GM21737 (cell line): Measurements from ENCODE around the gene FBLN1.

Experiments
- ATAC-seq: cut with Tn5 transposase; IDR thresholded peaks from one replicate; pipeline ENCODE4 v1.9.1; 2021; ENCODE audit warnings: mild to moderate bottlenecking, moderate library complexity; ENCODE audit not compliant: unreplicated experiment

FBLN1 gene

DNA sequence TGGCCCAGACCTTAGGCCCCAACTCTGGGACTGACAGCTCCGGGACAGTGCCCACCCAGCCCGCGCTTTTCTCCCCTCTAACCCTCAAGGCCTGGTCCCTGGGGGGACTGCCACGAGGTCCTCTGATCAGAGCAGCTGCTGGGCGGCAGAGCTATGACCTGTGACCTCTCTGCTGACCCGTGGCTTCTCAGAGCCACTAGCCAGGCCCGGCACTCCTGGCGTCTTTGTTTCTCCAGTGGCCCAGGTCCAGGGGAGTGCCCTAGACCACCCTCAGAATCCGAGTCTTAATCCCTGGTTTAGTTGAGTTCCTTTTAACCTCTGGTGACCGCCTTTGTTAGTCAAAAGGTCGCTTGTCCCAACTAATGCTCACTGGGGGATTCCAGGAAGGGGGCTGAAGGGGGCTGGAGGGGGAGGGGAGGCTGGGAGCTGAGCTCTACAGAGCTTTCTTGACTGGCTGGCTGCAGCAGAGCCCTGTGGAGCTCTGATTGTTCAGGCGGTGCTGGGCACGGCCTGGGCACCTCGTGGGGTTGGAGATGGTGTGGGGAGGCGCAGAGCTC, 1.2 kb downstream of the FBLN1 start:
- ATAC-seq, result no peak

DNA sequence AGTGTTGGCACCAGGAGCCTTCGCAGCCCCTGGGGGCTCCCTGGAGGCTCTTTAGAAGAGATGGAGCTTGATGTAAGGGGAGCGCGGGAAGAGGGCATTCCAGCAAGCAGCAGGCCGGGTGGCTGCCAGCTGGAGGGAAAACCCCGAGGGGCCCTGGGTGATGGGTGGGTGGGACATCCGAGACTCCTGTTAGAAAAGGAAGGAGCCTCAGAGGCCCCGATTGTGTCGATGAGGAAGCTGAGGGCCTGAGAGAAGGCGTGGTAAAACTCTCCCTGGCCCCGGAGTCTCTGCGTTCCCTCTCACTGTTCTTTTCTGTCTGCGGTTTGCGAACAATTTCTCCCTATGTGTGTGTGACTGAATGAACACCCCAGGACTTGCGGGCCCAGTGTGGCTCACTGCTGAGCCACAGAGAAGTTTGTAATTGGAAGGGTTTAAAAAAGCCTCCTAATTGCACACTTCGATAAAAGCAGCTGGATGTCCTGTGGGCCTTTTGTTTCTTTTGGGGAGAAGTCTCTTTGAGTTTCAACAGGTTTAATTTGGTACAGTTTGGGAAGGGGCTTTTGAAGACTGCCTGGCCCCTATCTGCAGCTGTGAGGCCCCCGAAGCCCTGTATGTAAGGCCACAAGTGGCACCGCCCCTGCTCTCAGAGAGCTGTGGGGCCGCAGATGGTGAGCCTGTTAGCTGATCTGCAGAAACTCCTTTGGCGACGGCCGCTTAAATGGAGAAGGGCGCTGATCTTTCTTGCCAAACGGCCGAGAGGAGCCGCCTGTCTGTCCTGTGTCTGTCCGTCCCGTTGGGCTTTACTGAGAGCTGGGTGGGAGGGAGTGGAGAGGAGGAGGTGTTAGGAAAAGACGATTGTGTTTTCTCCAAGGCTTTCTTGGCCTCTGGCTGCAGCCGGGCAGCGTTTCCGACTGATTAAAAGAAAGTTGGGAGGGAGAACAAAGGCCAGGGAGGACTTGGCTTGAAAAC, 2.0 kb downstream of the FBLN1 start:
- ATAC-seq, result no peak

- no peak for ATAC-seq
Measured at GRCh38 chr22:45505991-45506747, 3.5 kb downstream of the FBLN1 start.

GRCh38 chr22:45506816-45507360, 4.2 kb downstream of the FBLN1 start:
- no peak for ATAC-seq

- no peak for ATAC-seq
Measured at GRCh38 chr22:45507798-45508197, 5.1 kb downstream of the FBLN1 start.

DNA sequence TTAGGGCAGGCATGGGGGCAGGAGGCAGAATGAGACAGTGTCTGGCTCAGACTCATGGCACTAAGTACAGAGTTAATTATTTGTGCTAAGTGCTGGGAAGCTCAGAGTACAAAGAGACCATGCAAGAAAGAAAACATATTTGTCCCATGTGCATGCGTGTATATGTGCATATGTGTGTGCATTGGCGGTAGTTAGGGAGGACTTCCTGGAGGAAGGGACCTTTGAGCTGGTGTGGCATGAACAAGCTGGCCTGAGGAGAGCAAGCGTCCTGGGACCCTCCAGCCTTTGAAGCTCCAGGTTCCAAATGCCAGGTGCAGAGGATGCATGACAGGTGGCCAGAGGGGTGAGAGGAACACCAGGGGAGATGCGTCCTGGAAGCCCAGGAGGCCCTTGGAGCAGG, 6.1 kb downstream of the FBLN1 start:
- no peak for ATAC-seq

- no peak for ATAC-seq
Measured at GRCh38 chr22:45510376-45511232, 7.9 kb downstream of the FBLN1 start.

- no peak for ATAC-seq
Measured at GRCh38 chr22:45511847-45512261, 9.2 kb downstream of the FBLN1 start.

- ATAC-seq, result no peak
Measured at GRCh38 chr22:45512363-45512762, 9.7 kb downstream of the FBLN1 start.

DNA sequence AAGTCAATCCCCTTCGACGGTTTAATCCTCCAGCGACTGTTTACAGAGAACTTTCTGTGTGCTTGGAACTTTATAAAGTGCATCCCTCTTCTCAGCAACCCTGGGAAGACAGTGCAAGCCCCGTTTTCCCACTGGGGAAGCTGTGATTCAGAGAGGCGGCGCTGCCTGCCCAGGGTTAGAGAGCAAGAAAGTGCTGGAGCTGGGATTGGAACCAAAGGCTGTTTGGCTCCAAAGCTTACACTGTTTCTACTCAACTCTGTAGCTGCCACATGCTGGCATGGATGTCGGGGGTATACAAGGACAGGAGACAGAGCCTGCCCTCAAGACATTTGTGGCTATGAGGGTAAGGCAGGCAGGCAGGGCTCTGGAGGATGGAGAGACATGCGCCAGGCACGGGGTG, 13.0 kb downstream of the FBLN1 start:
- no peak for ATAC-seq

DNA sequence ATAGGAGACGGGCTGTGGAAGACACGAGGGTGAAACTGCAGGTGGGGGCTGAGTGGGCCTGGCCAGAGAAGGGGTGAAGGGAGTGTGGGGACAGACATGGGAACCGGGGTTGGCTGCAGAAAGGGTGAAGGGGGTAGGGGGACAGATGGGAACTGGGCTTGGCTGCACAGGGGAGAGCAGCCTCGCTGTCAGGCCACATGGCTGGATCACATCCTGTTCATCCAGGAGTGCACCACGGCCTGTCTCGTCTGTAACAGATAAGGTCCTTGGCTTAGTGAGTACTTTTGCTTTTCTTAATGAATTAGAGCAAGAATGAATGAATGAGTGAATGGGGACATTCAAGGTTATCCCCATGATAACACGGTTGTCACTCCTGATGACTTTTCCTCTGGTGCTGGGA, 13.5 kb downstream of the FBLN1 start:
- no peak for ATAC-seq

DNA sequence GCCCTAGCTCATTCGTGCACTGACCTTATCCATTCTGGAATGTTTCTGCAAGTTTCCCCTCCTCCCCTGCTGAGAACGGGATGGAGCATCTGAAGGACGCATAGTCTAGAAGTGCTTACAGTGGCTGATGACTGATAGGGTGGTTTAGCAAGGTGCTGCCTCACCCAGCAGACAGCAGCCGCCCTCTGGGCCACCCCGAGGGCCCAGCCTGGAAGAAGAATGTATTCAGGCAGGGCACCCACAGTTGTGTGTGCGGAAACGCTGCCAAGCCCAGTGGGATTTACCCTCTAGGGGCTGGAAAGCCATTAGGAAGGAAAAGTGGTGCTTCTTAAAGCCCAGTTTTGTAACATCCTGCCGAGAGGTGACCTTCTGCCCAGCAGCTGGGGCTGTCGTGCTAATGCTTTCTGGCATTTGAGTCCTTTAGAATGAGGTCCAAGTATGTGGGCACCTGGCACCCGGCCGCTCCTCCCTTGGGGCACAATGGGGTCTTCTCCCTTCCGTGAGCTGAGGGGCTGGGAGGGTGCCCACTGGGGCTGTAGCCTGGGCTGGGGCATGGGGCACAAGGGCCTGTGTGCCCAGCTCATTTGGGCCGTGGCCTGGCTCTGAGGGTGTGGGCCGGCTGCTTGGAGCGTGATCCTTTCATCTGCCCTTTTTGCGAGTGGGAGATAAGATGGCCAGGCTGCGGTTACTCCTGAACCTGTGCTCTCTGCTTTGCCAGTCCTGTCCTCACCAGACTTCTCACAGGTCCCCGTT, 14.4 kb downstream of the FBLN1 start:
- no peak for ATAC-seq

- ATAC-seq, result no peak
Measured at GRCh38 chr22:45518136-45518535, 15.5 kb downstream of the FBLN1 start.

GRCh38 chr22:45518580-45518991, 15.9 kb downstream of the FBLN1 start:
- no peak for ATAC-seq

GRCh38 chr22:45521178-45521577, 18.5 kb downstream of the FBLN1 start:
- ATAC-seq, result no peak

DNA sequence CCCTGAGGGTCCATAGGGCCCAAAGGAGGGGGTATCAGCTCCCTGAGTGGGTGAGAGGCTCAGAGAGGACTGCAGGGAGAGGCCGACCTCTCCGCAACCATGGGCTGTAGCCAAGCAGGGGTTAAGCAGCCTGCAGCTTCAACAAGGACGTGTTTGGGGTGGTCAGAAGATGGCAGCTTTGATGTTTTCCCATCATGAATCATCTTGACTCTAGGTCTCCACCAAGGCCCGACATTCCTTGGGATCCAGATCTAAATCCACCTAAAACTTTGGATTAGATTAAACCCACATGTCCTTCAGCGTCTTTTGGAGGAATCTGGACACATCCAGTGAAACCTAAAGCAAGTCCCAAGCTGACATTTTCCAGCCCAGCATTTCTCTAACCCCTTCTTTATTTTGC, 19.8 kb downstream of the FBLN1 start:
- ATAC-seq, result no peak

GRCh38 chr22:45524157-45524556, 21.5 kb downstream of the FBLN1 start:
- ATAC-seq, result no peak

DNA sequence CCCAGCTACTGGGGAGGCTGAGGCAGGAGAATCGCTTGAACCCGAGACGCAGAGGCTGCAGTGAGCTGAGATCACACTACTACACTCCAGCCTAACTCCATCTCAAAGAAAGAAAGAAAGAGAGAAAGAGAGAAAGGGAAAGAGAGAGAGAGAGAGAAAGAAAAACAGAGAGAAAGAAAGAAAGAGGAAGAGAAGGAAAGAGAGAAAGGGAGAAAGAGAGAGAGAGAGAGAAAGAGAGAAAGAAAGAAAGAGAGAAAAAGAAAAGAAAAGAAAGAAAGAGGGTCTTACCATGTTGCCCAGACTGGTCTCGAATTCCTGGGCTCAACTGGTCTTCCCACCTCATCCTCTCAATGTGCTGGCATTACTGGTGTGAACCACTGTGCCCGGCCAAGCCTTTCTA, 22.3 kb downstream of the FBLN1 start:
- ATAC-seq, result no peak

DNA sequence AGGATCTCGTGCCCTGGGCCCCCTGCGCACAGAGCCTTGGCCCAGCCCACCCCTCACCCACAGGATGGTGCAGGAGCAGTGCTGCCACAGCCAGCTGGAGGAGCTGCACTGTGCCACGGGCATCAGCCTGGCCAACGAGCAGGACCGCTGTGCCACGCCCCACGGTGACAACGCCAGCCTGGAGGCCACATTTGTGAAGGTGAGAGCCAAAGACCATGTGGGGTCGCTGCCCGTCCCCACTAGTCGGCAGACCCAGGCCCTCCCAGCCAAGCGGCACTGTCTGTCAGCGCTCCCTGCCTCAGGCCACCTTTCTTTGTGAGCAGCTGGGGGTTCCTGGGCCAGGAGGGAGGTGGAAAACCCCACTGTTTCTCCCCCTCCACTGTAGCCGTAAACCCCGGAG, 22.8 kb downstream of the FBLN1 start:
- ATAC-seq, result no peak

GRCh38 chr22:45526281-45526680, 23.6 kb downstream of the FBLN1 start:
- no peak for ATAC-seq
